ENCODE measurements around the gene CFAP73. TPM values are rescaled to one million over a fixed set of nuclear protein-coding genes. Genes with fewer than 3 reads are reported as not detected.
A peak's percentile ranks its signal among the peaks of the same experiment; 100 is the strongest.

Gene CFAP73
- total RNA-seq, 1 donor from 2014 or later = 7.3 TPM

- no peak for TF ChIP-seq CTCF (IDR thresholded peaks at IDR 0.05)
- no peaks in the 10 kb centered on the region for H3K27me3 ChIP-seq (ENCODE audit: low read depth)
- no peak overlapping the region for H3K27ac ChIP-seq
- intact Hi-C loops (cut with DNase I) = no loop called here
- no peaks in the 10 kb centered on the region for H3K9me3 ChIP-seq
- H3K4me1 ChIP-seq = peaks cover 6% of the 10 kb centered on the region
- DNase-seq = no peak
- H3K36me3 ChIP-seq = peaks cover 100% of the 10 kb centered on the region
- H3K4me3 ChIP-seq = no peak overlapping the region
- ATAC-seq = no peak
Measured at GRCh38 chr12:113170926-113171325, 21.4 kb downstream of the CFAP73 start.

- intact Hi-C loops (cut with DNase I) = no loop called here
- DNase-seq (no peak), ATAC-seq (no peak)
- H3K36me3 ChIP-seq = peaks cover 100% of the 10 kb centered on the region
- no peak for TF ChIP-seq CTCF (IDR thresholded peaks at IDR 0.05)
- peaks cover 6% of the 10 kb centered on the region for H3K4me1 ChIP-seq
- H3K9me3 ChIP-seq = no peaks in the 10 kb centered on the region
- no peak overlapping the region for H3K27ac ChIP-seq
- no peaks in the 10 kb centered on the region for H3K27me3 ChIP-seq (ENCODE audit: low read depth)
- no peak overlapping the region for H3K4me3 ChIP-seq
Measured at GRCh38 chr12:113171543-113171942, 22.0 kb downstream of the CFAP73 start.

DNA sequence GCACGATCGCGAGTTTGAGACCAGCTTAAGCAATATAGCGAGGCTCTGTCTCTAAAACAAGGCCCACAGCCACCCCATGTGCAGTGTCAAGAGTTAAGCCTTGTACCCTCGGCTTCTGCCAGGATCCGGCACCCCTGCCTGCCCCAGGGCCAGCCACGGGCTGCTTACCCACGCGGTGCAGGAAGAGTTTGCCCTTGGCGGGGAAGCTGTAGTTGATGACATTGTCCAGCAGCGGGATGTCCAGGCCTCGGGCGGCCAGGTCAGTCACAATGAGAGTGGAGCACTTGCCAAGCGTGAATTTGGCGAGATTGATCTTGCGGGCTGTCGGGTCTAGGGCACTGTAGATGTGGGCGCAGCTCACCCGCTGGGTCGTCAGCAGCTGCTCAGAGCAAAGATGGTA lies 22.7 kb downstream of the CFAP73 start:
- no peak for DNase-seq

GRCh38 chr12:113173081-113173698 lies 23.7 kb downstream of the CFAP73 start:
- no peak for DNase-seq
- Histone ChIP-seq H3K36me3 (peaks cover 100% of the 10 kb centered on the region), H3K9me3 (no peaks in the 10 kb centered on the region), H3K4me1 (peaks cover 6% of the 10 kb centered on the region), H3K27me3 (ENCODE audit: low read depth) (no peaks in the 10 kb centered on the region), H3K4me3 (no peak overlapping the region), H3K27ac (no peak overlapping the region)
- ATAC-seq = no peak
- TF ChIP-seq CTCF (IDR thresholded peaks at IDR 0.05) = no peak
- intact Hi-C loops (cut with DNase I) = no loop called here

More for the DNA sequence above, 22.7 kb downstream of the CFAP73 start:
- no peak for ATAC-seq
- peaks cover 100% of the 10 kb centered on the region for H3K36me3 ChIP-seq
- H3K4me3 ChIP-seq = no peak overlapping the region
- no peaks in the 10 kb centered on the region for H3K9me3 ChIP-seq
- H3K27ac ChIP-seq = no peak overlapping the region
- H3K4me1 ChIP-seq = peaks cover 6% of the 10 kb centered on the region
- TF ChIP-seq CTCF (IDR thresholded peaks at IDR 0.05) = no peak
- no peaks in the 10 kb centered on the region for H3K27me3 ChIP-seq (ENCODE audit: low read depth)
- intact Hi-C loops (cut with DNase I) = no loop called here

DNA sequence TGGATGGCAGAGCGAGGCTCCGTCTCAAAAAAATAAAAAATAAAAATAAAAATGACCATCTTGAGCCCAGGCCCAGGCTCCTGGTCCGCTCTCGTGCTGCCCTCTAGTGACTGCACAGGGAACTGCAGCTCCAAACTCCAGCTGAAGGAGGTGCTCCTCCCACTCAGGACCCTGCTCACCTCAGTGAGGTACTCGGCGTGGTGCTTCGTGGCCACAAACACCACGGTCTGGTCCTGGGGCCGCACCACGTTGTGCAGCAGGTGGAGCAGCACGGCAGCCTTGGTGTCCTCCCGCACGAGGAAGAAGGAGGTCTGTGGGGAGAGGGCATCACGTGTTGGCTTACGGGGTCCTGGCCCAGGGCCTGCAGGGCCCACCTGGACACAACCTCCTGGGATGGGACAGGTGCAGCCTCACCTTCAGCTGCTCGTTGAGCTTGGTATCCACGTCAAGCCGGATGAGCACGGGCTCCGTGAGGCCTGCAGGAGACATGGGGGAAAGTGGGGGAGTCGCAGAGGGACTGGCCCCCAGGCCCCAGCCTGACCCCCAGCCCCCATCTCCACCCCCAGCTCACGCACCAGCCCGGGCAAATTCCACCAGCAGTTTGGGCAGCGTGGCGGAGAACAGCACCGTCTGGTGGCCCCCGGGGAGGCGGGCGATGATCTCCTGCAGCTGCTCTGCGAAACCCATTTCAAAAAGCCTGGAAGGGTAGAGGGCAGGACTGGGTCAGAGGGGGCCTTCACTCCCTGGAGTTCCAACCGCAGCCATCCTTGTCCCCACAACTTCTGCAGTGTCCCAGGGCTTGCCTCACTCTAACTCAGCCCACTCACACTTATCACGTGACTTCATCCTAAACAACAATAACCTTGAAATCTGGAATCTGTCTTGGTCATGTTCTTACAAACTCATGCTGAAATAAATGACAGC lies 25.2 kb downstream of the CFAP73 start:
- H3K36me3 ChIP-seq = peaks cover 100% of the 10 kb centered on the region
- H3K9me3 ChIP-seq = no peaks in the 10 kb centered on the region
- no peak overlapping the region for H3K27ac ChIP-seq
- DNase-seq (peak; percentile 80), ATAC-seq (peak; percentile 88 to 89)
- no peak overlapping the region for H3K4me3 ChIP-seq
- intact Hi-C loops (cut with DNase I) = no loop called here
- H3K27me3 ChIP-seq (ENCODE audit: low read depth) = no peaks in the 10 kb centered on the region
- peak; percentile 99 for TF ChIP-seq CTCF (IDR thresholded peaks at IDR 0.05)
- peaks cover 6% of the 10 kb centered on the region for H3K4me1 ChIP-seq

Data from lower lobe of right lung (tissue), 2 donors.